Measurements from ENCODE around the gene DPP6. TPM values are rescaled to one million over a fixed set of nuclear protein-coding genes. Genes with fewer than 3 reads are reported as not detected.
"Not testable (repeated sequence)": the region's sequence is repeated elsewhere in the genome, so short reads cannot be mapped to it uniquely, and the experiment has no call there.

DPP6 gene
- total RNA-seq, 1 experiment from 2014 or later: not detected

GRCh38 chr7:154675560-154675959 is 623.4 kb downstream of the DPP6 start (continued):
- TF ChIP-seq AFF4 (CRISPR knock-in tag; IDR thresholded peaks at IDR 0.05; ENCODE audit: borderline replicate concordance) (no peak), ERG (CRISPR knock-in tag; IDR thresholded peaks at IDR 0.05) (no peak), SMAD4 (CRISPR knock-in tag; IDR thresholded peaks at IDR 0.05) (no peak), MLX (CRISPR knock-in tag; IDR thresholded peaks at IDR 0.05) (no peak), OVOL2 (CRISPR knock-in tag; IDR thresholded peaks at IDR 0.05; ENCODE audit: borderline replicate concordance) (no peak)

- ATAC-seq; H3K27ac Mint-ChIP-seq; H3K4me1 Mint-ChIP-seq; DNase-seq (ENCODE audit: low spot score); H3K4me3 Mint-ChIP-seq; POLR2A ChIA-PET; CTCF ChIA-PET: not testable (repeated sequence)
- Mint-ChIP-seq H3K27me3 (ENCODE audit: low read depth) (peaks cover 18% of the 10 kb centered on the region), H3K36me3 (peaks cover 72% of the 10 kb centered on the region), H3K9me3 (peaks cover 83% of the 10 kb centered on the region)
Observed at GRCh38 chr7:154676033-154676421, 623.8 kb downstream of the DPP6 start.

- Mint-ChIP-seq H3K36me3 (peaks cover 75% of the 10 kb centered on the region), H3K9me3 (peaks cover 83% of the 10 kb centered on the region), H3K4me1 (no peaks in the 10 kb centered on the region), H3K27ac (no peak overlapping the region), H3K4me3 (no peak overlapping the region), H3K27me3 (ENCODE audit: low read depth) (peaks cover 18% of the 10 kb centered on the region)
- ATAC-seq (no peak), DNase-seq (ENCODE audit: low spot score) (no peak)
- ChIA-PET POLR2A (no interaction called here), CTCF (no interaction called here)
- TF ChIP-seq FOXJ3 (CRISPR knock-in tag; IDR thresholded peaks at IDR 0.05; ENCODE audit: borderline replicate concordance) (no peak), PREB (CRISPR knock-in tag; IDR thresholded peaks at IDR 0.05; ENCODE audit: borderline replicate concordance) (no peak), NR1H2 (CRISPR knock-in tag; IDR thresholded peaks at IDR 0.05) (no peak), TEAD1 (CRISPR knock-in tag; IDR thresholded peaks at IDR 0.05) (no peak), ZNF423 (CRISPR knock-in tag; IDR thresholded peaks at IDR 0.05) (no peak), CTCF (IDR thresholded peaks at IDR 0.05) (no peak), NR3C1 (CRISPR knock-in tag; conservative IDR thresholded peaks at IDR 0.05; ENCODE audit: low read depth) (no peak), PRDM15 (CRISPR knock-in tag; IDR thresholded peaks at IDR 0.05) (no peak), TCF7 (CRISPR knock-in tag; IDR thresholded peaks at IDR 0.05; ENCODE audit: low read depth) (no peak), ATF2 (CRISPR knock-in tag; IDR thresholded peaks at IDR 0.05; ENCODE audit: borderline replicate concordance, low read depth) (no peak), ERG (CRISPR knock-in tag; IDR thresholded peaks at IDR 0.05) (no peak)
Observed at GRCh38 chr7:154676422-154677073, 624.4 kb downstream of the DPP6 start.
